Osteocyte (in vitro differentiated cells): ENCODE data around the gene PYGB. TPM values are rescaled to one million over a fixed set of nuclear protein-coding genes. Genes with fewer than 3 reads are reported as not detected.
A peak's percentile ranks its signal among the peaks of the same experiment; 100 is the strongest.

ENCODE experiments used
- DNase-seq: peaks from one replicate; pipeline ENCODE4 v3.0.0; 2021; ENCODE audit warnings: mixed read lengths; ENCODE audit not compliant: unreplicated experiment; ENCODE audit errors: extremely low spot score
- H3K27ac Mint-ChIP-seq: one replicate; pipeline ENCODE4 v1.8.0; 2021; ENCODE audit warnings: mild to moderate bottlenecking, mixed read lengths; ENCODE audit not compliant: unreplicated experiment
- H3K27me3 Mint-ChIP-seq: one replicate; pipeline ENCODE4 v1.8.0; 2021; ENCODE audit warnings: mixed read lengths; ENCODE audit not compliant: unreplicated experiment
- H3K36me3 Mint-ChIP-seq: one replicate; pipeline ENCODE4 v1.8.0; 2021; ENCODE audit warnings: mixed read lengths; ENCODE audit not compliant: unreplicated experiment
- H3K4me1 Mint-ChIP-seq: one replicate; pipeline ENCODE4 v1.8.0; 2021; ENCODE audit warnings: mixed read lengths; ENCODE audit not compliant: unreplicated experiment
- H3K4me3 Mint-ChIP-seq: one replicate; pipeline ENCODE4 v1.8.0; 2021; ENCODE audit warnings: mild to moderate bottlenecking, moderate library complexity, mixed read lengths; ENCODE audit not compliant: unreplicated experiment
- H3K9me3 Mint-ChIP-seq: one replicate; pipeline ENCODE4 v1.8.0; 2021; ENCODE audit warnings: mixed read lengths; ENCODE audit not compliant: unreplicated experiment
- total RNA-seq: library from RNA; stranded (reverse); gene quantifications from 2 replicates; pipeline ENCODE4 v1.2.1, GENCODE V29; 2021
- TF ChIP-seq, protein P1 (sequence below): fragments of 200-600 bp; sonication (generic); IDR thresholded peaks from 2 replicates; pipeline ENCODE4 v1.5.0; 2021; ENCODE audit warnings: antibody characterized with exemption, mild to moderate bottlenecking, moderate library complexity

The PYGB gene
- total RNA-seq, 1 donor from 2014 or later = 234 TPM

DNA sequence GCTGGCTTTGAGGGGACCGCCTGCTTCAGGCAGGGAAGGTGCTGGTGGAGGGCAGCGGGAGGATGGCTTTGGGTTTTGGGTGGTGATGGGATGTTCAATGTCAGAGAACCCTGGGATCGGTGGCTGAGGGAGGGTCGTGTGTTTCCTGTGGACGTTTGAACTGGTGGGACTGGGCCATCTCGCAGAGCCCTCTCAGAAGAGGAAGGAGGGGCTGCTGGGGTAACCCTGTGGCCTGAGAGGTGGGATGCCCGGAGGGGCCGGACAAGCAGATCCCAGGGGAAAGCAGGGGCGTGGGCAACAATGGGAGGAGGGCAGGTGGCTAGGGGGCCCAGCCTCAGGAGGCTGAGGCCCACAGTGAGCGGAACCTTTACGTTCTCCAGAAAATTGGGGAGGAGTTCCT, 34.9 kb downstream of the PYGB start:
- Mint-ChIP-seq H3K36me3 (peaks cover 41% of the 10 kb centered on the region), H3K9me3 (no peaks in the 10 kb centered on the region), H3K4me1 (no peaks in the 10 kb centered on the region), H3K27ac (peak overlapping the region; percentile 46), H3K27me3 (no peaks in the 10 kb centered on the region), H3K4me3 (no peak overlapping the region)
- DNase-seq = no peak
- TF ChIP-seq, protein P1, sequence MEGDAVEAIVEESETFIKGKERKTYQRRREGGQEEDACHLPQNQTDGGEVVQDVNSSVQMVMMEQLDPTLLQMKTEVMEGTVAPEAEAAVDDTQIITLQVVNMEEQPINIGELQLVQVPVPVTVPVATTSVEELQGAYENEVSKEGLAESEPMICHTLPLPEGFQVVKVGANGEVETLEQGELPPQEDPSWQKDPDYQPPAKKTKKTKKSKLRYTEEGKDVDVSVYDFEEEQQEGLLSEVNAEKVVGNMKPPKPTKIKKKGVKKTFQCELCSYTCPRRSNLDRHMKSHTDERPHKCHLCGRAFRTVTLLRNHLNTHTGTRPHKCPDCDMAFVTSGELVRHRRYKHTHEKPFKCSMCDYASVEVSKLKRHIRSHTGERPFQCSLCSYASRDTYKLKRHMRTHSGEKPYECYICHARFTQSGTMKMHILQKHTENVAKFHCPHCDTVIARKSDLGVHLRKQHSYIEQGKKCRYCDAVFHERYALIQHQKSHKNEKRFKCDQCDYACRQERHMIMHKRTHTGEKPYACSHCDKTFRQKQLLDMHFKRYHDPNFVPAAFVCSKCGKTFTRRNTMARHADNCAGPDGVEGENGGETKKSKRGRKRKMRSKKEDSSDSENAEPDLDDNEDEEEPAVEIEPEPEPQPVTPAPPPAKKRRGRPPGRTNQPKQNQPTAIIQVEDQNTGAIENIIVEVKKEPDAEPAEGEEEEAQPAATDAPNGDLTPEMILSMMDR = no peak

DNA sequence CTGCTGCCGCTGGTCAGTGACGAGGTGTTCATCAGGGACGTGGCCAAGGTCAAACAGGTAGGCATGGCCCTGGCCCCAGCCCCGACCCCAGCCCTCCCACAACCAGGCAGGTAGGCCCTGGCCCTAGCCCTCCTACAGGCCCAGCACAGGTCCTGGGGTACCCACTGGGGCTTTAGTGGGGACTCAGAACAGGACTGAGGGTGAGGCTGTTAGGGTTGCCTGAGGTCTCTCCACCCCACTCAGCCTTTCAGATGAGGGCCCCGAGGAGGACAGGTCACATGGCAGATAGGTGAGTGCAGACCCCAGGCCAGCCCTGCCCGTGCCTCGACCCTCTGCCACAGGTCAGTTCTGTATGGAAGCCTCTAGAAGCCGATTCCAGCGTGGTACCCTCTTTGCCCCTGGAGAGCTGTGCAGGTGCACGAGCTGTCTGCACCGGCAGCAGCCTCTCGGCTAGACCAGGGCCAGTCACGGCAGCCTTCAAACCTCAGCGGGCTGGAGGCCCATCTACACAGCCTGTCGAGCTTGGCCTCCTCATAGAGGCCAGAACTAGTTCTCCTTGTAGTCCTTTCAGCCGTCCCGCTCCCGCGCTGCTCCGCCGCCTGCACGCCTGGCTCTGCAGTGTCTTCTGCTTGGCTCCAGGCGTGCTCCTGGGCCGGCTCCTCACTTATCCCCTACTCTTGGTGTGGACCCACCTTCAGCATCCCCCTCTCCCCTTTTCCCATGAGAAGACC, 35.5 kb downstream of the PYGB start:
- DNase-seq = no peak
- no peaks in the 10 kb centered on the region for H3K27me3 Mint-ChIP-seq
- H3K4me1 Mint-ChIP-seq = no peaks in the 10 kb centered on the region
- TF ChIP-seq, protein P1 = no peak
- no peak overlapping the region for H3K4me3 Mint-ChIP-seq
- H3K27ac Mint-ChIP-seq = no peak overlapping the region
- no peaks in the 10 kb centered on the region for H3K9me3 Mint-ChIP-seq
- H3K36me3 Mint-ChIP-seq = peaks cover 42% of the 10 kb centered on the region

DNA sequence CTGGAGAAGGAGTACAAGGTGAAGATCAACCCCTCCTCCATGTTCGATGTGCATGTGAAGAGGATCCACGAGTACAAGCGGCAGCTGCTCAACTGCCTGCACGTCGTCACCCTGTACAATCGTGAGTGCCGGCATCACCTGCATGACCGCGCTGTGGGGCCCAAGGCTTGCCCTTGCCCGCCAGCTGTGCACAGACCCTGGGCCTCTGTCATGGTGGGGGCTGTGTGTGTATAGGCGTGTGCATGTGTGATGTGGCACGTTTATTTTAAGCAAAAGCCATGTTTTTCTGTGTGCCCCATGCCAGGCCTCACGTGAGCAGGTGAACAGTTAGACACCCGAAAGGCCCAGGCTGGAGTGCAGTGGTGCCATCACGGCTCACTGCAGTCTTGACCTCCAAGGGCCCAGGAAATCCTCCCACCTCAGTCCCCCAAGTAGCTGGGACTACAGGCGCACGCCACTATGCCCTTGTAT, 36.3 kb downstream of the PYGB start:
- TF ChIP-seq, protein P1 = no peak
- Mint-ChIP-seq H3K27me3 (no peaks in the 10 kb centered on the region), H3K9me3 (no peaks in the 10 kb centered on the region), H3K27ac (no peak overlapping the region), H3K4me3 (no peak overlapping the region), H3K4me1 (no peaks in the 10 kb centered on the region), H3K36me3 (peaks cover 49% of the 10 kb centered on the region)
- no peak for DNase-seq

DNA sequence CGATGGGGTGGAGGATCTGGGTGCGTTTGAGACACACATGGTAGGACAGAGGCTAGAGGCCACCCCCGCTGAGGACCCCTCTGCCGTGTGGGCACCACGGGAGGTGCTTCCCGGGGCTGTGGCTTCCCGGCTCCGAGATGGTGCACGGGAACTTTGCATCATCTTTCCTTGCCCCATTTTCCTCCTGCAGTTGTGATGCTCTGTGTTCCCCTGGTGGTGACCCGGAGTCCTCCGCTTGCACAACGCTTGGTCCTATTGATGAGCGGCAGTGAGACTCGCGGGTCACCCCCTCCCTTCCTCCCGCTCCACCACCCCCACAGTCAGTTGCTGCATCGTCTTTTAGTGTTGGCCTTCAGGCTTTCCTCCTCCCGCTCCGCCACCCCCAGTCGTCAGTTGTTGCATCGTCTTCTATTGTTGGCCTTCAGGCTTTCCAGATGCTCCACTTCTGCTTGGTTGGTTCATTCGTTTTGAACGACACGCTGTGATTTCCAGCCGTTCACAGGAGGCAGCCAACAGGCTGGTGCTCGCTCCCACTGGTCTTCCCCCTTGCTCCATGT, 37.3 kb downstream of the PYGB start:
- Mint-ChIP-seq H3K36me3 (peaks cover 55% of the 10 kb centered on the region), H3K27ac (no peak overlapping the region), H3K27me3 (no peaks in the 10 kb centered on the region), H3K4me1 (no peaks in the 10 kb centered on the region), H3K9me3 (no peaks in the 10 kb centered on the region), H3K4me3 (no peak overlapping the region)
- TF ChIP-seq, protein P1 = no peak
- no peak for DNase-seq
